Sigmoid colon (tissue), 4 donors: ENCODE measurements around the gene GKN1.

ENCODE experiments used
- CTCF ChIP-seq, 4 experiments: fragments of 450-650 bp in 3 of 4; fragments of 200-600 bp in 1 of 4; IDR thresholded peaks; one replicate each; pipeline ENCODE4 v1.5.1; 2016 to 2019; ENCODE audit warnings: antibody characterized with exemption in 4 of 4, mild to moderate bottlenecking in 3 of 4, moderate library complexity in 2 of 4
- EP300 ChIP-seq, 4 donors: sonication (generic); formaldehyde crosslinking; IDR thresholded peaks; one replicate each; pipeline ENCODE4 v1.6.1; 2017; ENCODE audit warnings: antibody characterized with exemption in 4 of 4
- POLR2A ChIP-seq, 2 donors: fragments of 450-650 bp; IDR thresholded peaks; one replicate each; pipeline ENCODE4 v1.6.1; 2016; ENCODE audit warnings: antibody characterized with exemption in 2 of 2, mild to moderate bottlenecking in 2 of 2, moderate library complexity in 2 of 2
- POLR2AphosphoS5 ChIP-seq, 4 donors: sonication (generic); formaldehyde crosslinking; IDR thresholded peaks; one replicate each; pipeline ENCODE4 v1.6.1; 2017; ENCODE audit warnings: antibody characterized with exemption in 4 of 4

- TF ChIP-seq EP300 (IDR thresholded peaks at IDR 0.05) (no peak), CTCF (IDR thresholded peaks at IDR 0.05) (no peak), POLR2AphosphoS5 (IDR thresholded peaks at IDR 0.05) (no peak), POLR2A (IDR thresholded peaks at IDR 0.05) (no peak)
These were observed 35.5 kb upstream of the GKN1 start for GRCh38 chr2:68938938-68939337.
